D721Med (cell line): ENCODE measurements around the gene PCSK9.

Source experiments
- DNase-seq: peaks from one replicate; pipeline ENCODE4 v3.0.0; 2011; ENCODE audit warnings: low spot score; ENCODE audit not compliant: insufficient read length
- FAIRE-seq: peaks from 2 replicates; lab custom pipeline; 2011; peaks lifted over from hg19 to GRCh38; lab: Jason Lieb, UNC
- CTCF ChIP-seq: IDR thresholded peaks from 2 replicates; pipeline ENCODE4 v1.5.1; 2012; ENCODE audit warnings: mild to moderate bottlenecking, control low read depth; ENCODE audit not compliant: insufficient read depth; ENCODE audit errors: missing control alignments

PCSK9 gene

GRCh38 chr1:55044617-55045397 is 5.5 kb downstream of the PCSK9 start:
- TF ChIP-seq CTCF = no peak
- FAIRE-seq (no peak), DNase-seq (no peak)

GRCh38 chr1:55045430-55045829 is 6.1 kb downstream of the PCSK9 start:
- FAIRE-seq = no peak
- no peak for TF ChIP-seq CTCF
- DNase-seq = no peak

- no peak for DNase-seq
- no peak for FAIRE-seq
- TF ChIP-seq CTCF = no peak
Observed at GRCh38 chr1:55046871-55047270, 7.5 kb downstream of the PCSK9 start.

GRCh38 chr1:55047611-55048010 is 8.3 kb downstream of the PCSK9 start:
- FAIRE-seq = no peak
- no peak for TF ChIP-seq CTCF
- no peak for DNase-seq

- TF ChIP-seq CTCF = no peak
- DNase-seq (peak; percentile 91), FAIRE-seq (no peak)
Observed at GRCh38 chr1:55048453-55049270, 9.3 kb downstream of the PCSK9 start.

GRCh38 chr1:55049271-55049913 is 10.0 kb downstream of the PCSK9 start:
- DNase-seq (no peak), FAIRE-seq (no peak)
- TF ChIP-seq CTCF = no peak
